KMS-11 (cell line): ENCODE data around the gene RALGPS1.

Experiments
- H2AFZ ChIP-seq: fragments of 200-600 bp; sonication (generic); 2 replicates; pipeline ENCODE4 v1.6.1; 2016; ENCODE audit warnings: antibody characterized with exemption, mixed run types, low read depth
- H3K27ac ChIP-seq: fragments of 200-600 bp; sonication (generic); 2 replicates; pipeline ENCODE4 v1.6.1; 2016; ENCODE audit warnings: mild to moderate bottlenecking, mixed run types
- H3K27me3 ChIP-seq: fragments of 200-600 bp; sonication (generic); 2 replicates; pipeline ENCODE4 v1.6.1; 2017; ENCODE audit warnings: mild to moderate bottlenecking, low read depth, mixed run types, moderate library complexity; ENCODE audit not compliant: insufficient read depth
- H3K36me3 ChIP-seq: fragments of 200-600 bp; sonication (generic); 2 replicates; pipeline ENCODE4 v1.6.1; 2017; ENCODE audit warnings: mild to moderate bottlenecking, mixed run types; ENCODE audit not compliant: insufficient read depth
- H3K4me1 ChIP-seq: fragments of 200-600 bp; sonication (generic); 2 replicates; pipeline ENCODE4 v1.6.1; 2016; ENCODE audit warnings: mild to moderate bottlenecking, low read depth, mixed run types; ENCODE audit not compliant: poor library complexity, severe bottlenecking
- H3K4me2 ChIP-seq: fragments of 200-600 bp; sonication (generic); 2 replicates; pipeline ENCODE4 v1.7.0; 2016; ENCODE audit warnings: mild to moderate bottlenecking, mixed run types
- H3K4me3 ChIP-seq: fragments of 200-600 bp; sonication (generic); IDR thresholded peaks from 2 replicates; pipeline ENCODE4 v1.6.1; 2017; ENCODE audit warnings: low read depth, low read length, mixed read lengths; ENCODE audit not compliant: insufficient read depth
- H3K79me2 ChIP-seq: fragments of 200-600 bp; sonication (generic); 2 replicates; pipeline ENCODE4 v1.6.1; 2016; ENCODE audit warnings: low read depth, mixed run types; ENCODE audit not compliant: insufficient read depth
- H3K9ac ChIP-seq: fragments of 200-600 bp; sonication (generic); 2 replicates; pipeline ENCODE4 v1.6.1; 2016; ENCODE audit warnings: mild to moderate bottlenecking, mixed run types
- H4K20me1 ChIP-seq: fragments of 200-600 bp; sonication (generic); 2 replicates; pipeline ENCODE4 v1.6.1; 2016; ENCODE audit warnings: mild to moderate bottlenecking, mixed run types; ENCODE audit not compliant: insufficient read depth
- TF ChIP-seq, protein P1 (sequence below): fragments of 200-600 bp; sonication (generic); conservative IDR thresholded peaks from 2 replicates; pipeline ENCODE4 v1.6.1; 2017; ENCODE audit warnings: low read depth, mild to moderate bottlenecking, antibody characterized with exemption, low read length, moderate library complexity, mixed read lengths

RALGPS1 gene

DNA sequence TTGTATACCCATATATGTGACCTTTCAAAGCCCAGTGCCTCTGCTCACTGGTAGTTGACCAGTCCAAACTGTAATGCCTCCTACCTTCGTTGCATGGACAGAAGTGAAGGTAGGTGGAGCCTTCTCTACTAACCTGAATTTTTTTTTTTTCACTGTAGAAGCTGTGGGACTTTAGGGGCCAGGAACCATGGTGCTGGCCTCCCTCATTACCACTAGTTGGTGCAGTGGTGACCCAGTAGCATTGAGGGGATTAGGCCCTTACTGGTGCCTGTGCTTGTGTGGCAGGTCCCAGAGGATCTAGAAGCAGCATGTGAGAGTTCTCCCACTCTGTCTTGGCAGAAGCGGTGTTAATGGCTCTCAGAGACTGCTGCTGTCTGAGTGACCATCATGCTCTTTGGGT, 2.3 kb downstream of the RALGPS1 start:
- no peak overlapping the region for H3K4me2 ChIP-seq

DNA sequence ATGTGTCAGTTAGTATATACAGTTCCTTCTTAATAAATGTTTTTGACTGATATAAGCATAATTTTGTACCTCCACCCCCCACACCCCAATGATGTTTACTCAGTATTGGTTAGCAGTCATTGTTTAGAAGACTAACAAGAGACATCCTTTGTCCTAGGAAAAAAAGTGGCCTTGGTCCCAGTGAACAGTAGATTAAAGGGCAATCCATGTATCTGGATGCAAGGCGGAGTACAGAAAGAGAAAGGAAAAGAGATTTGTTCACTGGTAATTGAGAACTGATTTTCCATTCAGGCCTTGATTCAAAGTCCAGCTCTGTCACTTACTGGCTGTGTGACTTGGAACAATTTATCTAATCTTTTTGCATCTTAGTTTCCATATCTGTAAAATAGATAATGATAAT, 4.6 kb downstream of the RALGPS1 start:
- no peaks in the 10 kb centered on the region for H3K36me3 ChIP-seq
- H3K27ac ChIP-seq: no peak overlapping the region
- H3K79me2 ChIP-seq: no peaks in the 10 kb centered on the region
- H3K9ac ChIP-seq: no peak overlapping the region
- no peak overlapping the region for H3K4me3 ChIP-seq
- peaks cover 3% of the 10 kb centered on the region for H3K4me1 ChIP-seq
- H3K4me2 ChIP-seq: no peak overlapping the region
- no peak overlapping the region for H2AFZ ChIP-seq
- no peaks in the 10 kb centered on the region for H3K27me3 ChIP-seq
- TF ChIP-seq, protein P1, sequence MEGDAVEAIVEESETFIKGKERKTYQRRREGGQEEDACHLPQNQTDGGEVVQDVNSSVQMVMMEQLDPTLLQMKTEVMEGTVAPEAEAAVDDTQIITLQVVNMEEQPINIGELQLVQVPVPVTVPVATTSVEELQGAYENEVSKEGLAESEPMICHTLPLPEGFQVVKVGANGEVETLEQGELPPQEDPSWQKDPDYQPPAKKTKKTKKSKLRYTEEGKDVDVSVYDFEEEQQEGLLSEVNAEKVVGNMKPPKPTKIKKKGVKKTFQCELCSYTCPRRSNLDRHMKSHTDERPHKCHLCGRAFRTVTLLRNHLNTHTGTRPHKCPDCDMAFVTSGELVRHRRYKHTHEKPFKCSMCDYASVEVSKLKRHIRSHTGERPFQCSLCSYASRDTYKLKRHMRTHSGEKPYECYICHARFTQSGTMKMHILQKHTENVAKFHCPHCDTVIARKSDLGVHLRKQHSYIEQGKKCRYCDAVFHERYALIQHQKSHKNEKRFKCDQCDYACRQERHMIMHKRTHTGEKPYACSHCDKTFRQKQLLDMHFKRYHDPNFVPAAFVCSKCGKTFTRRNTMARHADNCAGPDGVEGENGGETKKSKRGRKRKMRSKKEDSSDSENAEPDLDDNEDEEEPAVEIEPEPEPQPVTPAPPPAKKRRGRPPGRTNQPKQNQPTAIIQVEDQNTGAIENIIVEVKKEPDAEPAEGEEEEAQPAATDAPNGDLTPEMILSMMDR: no peak
- H4K20me1 ChIP-seq: no peaks in the 10 kb centered on the region

More for the DNA sequence above, 2.3 kb downstream of the RALGPS1 start:
- Histone ChIP-seq H2AFZ (no peak overlapping the region), H3K36me3 (no peaks in the 10 kb centered on the region), H3K79me2 (no peaks in the 10 kb centered on the region), H4K20me1 (no peaks in the 10 kb centered on the region), H3K27ac (no peak overlapping the region), H3K9ac (no peak overlapping the region), H3K4me3 (no peak overlapping the region), H3K4me1 (peaks cover 8% of the 10 kb centered on the region), H3K27me3 (no peaks in the 10 kb centered on the region; the same call in 1 of the 2 replicates)
- TF ChIP-seq, protein P1: 0 out of 2 replicates have a peak, but pooled peaks have one; percentile 11

DNA sequence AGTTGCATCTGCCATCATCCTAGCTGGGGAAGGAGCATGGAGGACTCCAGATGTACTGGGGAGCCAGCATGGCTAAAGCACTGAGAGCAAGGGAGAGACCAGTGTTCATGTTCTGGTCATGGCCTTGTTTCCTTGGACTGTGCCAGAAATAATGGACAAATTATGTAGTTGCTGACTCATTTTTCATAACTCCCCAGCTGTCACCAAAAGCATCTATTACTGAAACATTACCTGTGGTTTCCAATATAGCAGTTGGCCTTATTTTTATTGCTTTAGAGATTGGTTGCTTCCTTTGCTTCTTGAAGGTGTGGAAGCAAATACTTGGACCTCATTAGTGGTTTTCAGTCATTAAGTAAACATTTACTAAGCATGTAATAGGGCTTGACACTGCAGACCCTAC, 11.3 kb downstream of the RALGPS1 start:
- TF ChIP-seq, protein P1: no peak
- Histone ChIP-seq H2AFZ (no peak overlapping the region), H3K79me2 (no peaks in the 10 kb centered on the region), H3K4me3 (no peak overlapping the region), H3K4me2 (peak overlapping the region; percentile 57; the same call in 1 of the 2 replicates), H3K4me1 (peaks cover 19% of the 10 kb centered on the region), H3K27ac (peak overlapping the region; percentile 29; the same call in 1 of the 2 replicates), H3K9ac (no peak overlapping the region), H4K20me1 (no peaks in the 10 kb centered on the region), H3K27me3 (no peaks in the 10 kb centered on the region), H3K36me3 (no peaks in the 10 kb centered on the region)

DNA sequence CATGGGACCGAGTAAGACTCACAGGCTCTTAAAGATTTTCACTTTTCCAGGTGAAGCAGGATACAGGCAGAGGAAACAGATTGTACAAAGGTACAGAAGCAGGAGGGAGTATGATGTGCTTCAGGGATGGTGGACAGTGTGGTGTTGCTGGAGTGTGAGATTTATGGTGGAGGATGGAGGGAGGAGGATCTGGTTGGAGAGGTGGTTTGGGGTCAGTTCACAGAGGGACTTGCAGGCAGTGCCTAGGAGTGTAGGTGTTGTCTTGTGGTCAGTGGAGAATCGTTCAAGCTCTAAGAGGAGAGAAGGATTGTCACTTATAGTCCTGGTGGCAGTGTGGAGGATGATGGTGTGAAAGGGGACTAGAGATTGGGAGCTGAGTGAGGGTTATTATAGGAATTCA, 11.8 kb downstream of the RALGPS1 start:
- H3K4me2 ChIP-seq: peak overlapping the region; percentile 57; the same call in 1 of the 2 replicates
- H3K9ac ChIP-seq: no peak overlapping the region
- H3K4me3 ChIP-seq: no peak overlapping the region
- no peak overlapping the region for H2AFZ ChIP-seq
- H3K79me2 ChIP-seq: no peaks in the 10 kb centered on the region
- H3K27me3 ChIP-seq: no peaks in the 10 kb centered on the region
- H3K27ac ChIP-seq: peak overlapping the region; percentile 29; the same call in 1 of the 2 replicates
- TF ChIP-seq, protein P1: no peak
- no peaks in the 10 kb centered on the region for H4K20me1 ChIP-seq
- H3K36me3 ChIP-seq: no peaks in the 10 kb centered on the region
- H3K4me1 ChIP-seq: peaks cover 19% of the 10 kb centered on the region
